Epidermal melanocyte (primary cell): ENCODE measurements around the gene ARL6.
"Not testable (repeated sequence)": the region's sequence is repeated elsewhere in the genome, so short reads cannot be mapped to it uniquely, and the experiment has no call there.

Experiments used
- DNase-seq: peaks from one replicate; pipeline ENCODE4 v3.0.0; 2011; ENCODE audit warnings: low spot score; ENCODE audit not compliant: insufficient read length

ARL6 gene

GRCh38 chr3:97821287-97821773 lies 56.8 kb downstream of the ARL6 start:
- DNase-seq: no peak

- DNase-seq: peak; percentile 63
These were observed 57.3 kb downstream of the ARL6 start, which contains the start of gene CRYBG3 for GRCh38 chr3:97821774-97822358. TSS of gene CRYBG3 (plus strand) at chr3:97822011. CDS start at chr3:97822207, 196 bp downstream.

GRCh38 chr3:97822359-97822775 lies 57.8 kb downstream of the ARL6 start:
- DNase-seq: peak; percentile 29

DNA sequence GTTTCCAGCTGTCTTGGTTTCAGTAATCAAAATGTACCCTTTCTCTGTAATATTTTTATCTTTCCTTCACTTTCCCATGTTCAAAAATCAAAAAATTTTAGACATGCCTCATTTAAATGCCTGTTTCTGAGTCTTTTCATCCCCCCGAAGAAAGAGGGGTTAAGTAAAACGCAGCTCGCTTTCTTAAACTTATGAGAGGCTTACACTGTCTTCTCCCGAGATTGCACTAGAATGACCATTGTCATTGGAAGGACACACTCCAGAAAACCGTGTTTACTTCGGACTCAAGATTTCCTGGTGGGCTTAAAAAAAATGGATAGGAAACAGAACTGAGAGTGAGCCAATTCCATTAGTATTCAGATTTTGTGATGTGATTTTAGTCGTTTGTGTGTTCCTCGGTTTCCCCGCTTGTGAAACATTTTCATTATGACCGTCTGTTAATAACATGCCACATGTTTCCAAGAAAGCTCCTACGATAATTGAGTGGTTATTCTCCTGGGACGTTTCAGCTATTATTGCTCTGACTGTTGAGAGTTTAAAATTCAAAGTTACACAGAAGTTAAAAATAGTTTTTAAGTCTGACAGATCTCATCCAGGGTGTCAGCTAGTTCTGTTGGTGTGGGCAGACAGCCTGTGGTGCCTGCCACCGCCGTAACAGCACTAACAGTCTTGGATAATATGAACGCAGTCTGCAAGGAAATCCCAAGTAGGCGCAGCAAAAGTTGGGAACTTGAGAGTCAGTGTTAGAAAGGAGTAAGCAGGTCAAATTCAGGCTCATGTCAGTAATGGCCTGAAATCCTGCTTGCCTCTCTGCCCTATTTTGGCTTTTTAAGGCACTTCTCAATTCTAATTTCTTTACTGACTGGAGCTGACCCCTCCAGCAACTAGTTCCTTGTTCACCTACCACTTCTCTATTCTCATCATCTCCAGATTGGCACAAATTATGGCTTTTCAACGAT lies 58.8 kb downstream of the ARL6 start:
- DNase-seq: no peak

DNA sequence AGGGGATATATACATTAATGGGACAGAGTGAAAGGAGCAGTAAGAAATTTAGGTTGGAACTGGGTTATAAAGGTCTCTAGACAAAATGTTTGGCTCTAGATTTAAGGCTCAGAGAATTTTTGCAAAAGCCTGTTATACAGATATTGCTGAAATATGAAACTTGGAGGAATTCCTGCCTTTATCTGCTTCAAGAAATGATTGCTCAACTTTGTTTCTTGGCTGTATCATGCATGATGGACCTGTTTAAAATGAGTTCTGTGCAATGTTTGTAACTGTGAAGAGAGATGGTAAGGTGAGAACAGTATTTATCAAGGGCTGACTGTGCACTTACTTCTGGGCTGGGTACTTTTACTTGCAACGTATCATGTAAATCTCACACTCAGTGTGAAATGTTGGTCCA lies 60.5 kb downstream of the ARL6 start:
- DNase-seq: no peak

GRCh38 chr3:97827741-97828471 lies 63.3 kb downstream of the ARL6 start:
- no peak for DNase-seq

GRCh38 chr3:97829198-97829597 lies 64.6 kb downstream of the ARL6 start:
- DNase-seq: no peak

DNA sequence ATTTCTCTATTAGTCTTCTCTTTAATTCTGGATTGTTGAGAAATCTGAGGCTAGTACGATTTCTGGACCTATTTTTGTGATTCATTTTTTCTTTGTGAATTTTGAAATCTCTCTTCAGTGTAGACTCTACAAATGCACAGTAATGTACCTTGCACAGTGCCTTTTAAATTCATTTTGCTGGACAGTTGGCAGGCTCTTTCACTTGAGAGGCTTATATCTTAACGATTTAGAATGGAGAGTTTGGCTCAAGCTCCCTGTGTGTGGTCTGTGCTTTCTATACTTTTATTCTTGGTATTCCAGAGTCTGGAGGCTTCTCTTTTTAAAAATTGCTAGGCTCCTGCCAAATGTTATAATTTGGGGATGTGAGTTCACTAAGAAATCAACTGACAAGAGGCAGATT lies 66.1 kb downstream of the ARL6 start:
- DNase-seq: no peak

GRCh38 chr3:97831140-97831539 lies 66.6 kb downstream of the ARL6 start:
- no peak for DNase-seq

- not testable (repeated sequence) for DNase-seq
These were observed 68.6 kb downstream of the ARL6 start for GRCh38 chr3:97833184-97833583.

DNA sequence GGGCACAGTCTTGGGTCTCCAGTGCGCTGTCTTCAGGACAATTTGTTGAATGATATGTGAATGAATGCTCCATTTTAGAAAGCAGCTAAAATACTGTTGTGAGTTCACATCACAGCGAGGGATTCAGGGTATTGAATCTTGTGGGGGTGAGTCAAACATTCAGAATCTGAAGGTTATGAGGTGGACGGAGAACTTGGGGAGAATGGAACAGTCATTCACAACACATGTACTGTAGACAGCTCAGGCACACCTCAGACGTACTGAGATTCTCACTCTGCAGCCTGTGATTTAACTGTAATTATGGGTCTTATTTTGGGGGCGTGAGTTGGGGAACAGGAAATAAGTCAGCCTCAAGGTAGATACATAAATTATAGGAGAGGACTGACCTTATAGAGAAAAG lies 71.2 kb downstream of the ARL6 start:
- no peak for DNase-seq

DNA sequence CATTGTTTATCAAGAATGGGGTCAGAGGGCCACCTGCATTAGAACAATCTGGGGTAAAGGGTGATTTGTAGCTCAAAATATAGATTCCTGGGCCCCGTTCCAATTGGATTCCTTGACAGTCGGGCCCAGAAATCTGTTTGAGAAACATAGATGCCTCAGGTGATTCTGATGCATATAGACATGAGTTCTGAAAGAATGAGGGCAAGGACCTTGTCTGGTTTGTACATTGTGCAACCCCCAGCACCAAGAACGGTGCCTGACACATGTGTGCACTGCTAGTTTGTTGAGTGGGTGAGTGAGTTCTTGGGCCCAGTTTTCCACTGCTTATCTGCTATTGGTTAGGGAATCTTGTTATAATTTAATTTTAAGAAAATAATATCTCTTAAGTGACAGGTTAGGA lies 73.8 kb downstream of the ARL6 start:
- no peak for DNase-seq

DNA sequence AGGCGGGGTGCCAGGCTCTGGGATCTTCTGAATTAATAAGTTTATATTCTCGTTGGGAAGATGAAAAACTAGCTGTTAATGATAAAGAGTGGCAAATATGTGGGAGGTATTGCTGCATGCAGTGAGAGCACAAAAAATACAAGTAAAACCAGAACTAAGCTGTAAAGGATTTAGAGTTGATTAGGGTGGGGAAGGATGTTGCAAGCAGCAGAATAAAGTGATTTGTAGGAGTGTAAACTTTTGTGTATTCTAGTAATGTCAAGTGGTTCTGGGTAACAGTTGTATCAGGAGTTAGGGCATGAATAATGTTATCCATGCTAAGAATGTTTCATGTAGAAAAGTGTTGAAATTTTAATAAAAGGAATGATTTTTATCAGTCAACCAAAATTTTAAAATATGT lies 75.4 kb downstream of the ARL6 start:
- no peak for DNase-seq

GRCh38 chr3:97841304-97841703 lies 76.7 kb downstream of the ARL6 start:
- no peak for DNase-seq

- DNase-seq: no peak
These were observed 77.4 kb downstream of the ARL6 start for GRCh38 chr3:97841956-97842355.

GRCh38 chr3:97848779-97849178 lies 84.2 kb downstream of the ARL6 start:
- DNase-seq: no peak
